Activated naive CD4-positive, alpha-beta T cell treated with anti-CD3 and anti-CD28 coated beads for 36 hours (primary cell): ENCODE results near the gene PTX4. TPM values are rescaled to one million over a fixed set of nuclear protein-coding genes. Genes with fewer than 3 reads are reported as not detected.

ENCODE experiments used
- CTCF ChIA-PET: fragments of 350-600 bp; sonication (Branson Sonifier 250); formaldehyde crosslinking; loops from one replicate; lab custom pipeline; 2021; ENCODE audit warnings: antibody characterized with exemption; lab: Charles Lee
- DNase-seq: peaks from one replicate; pipeline ENCODE4 v3.0.0-alpha.2; 2020
- H3K27ac Mint-ChIP-seq: one replicate; pipeline ENCODE4 v1.8.0; 2021; ENCODE audit warnings: mild to moderate bottlenecking, mixed read lengths
- H3K27me3 Mint-ChIP-seq: one replicate; pipeline ENCODE4 v1.8.0; 2021; ENCODE audit warnings: low read depth, mixed read lengths
- H3K36me3 Mint-ChIP-seq: one replicate; pipeline ENCODE4 v1.8.0; 2021; ENCODE audit warnings: low read depth, mixed read lengths
- H3K4me1 Mint-ChIP-seq: one replicate; pipeline ENCODE4 v1.8.0; 2021; ENCODE audit warnings: low read depth, mixed read lengths
- H3K4me3 Mint-ChIP-seq: one replicate; pipeline ENCODE4 v1.8.0; 2021; ENCODE audit warnings: mild to moderate bottlenecking, moderate library complexity, mixed read lengths
- H3K9me3 Mint-ChIP-seq: one replicate; pipeline ENCODE4 v1.8.0; 2021; ENCODE audit warnings: mixed read lengths
- intact Hi-C: fragments of 100-400 bp; cut with micrococcal nuclease; formaldehyde crosslinking; loops from one replicate; pipeline ENCODE4 v1.15.1; 2023
- total RNA-seq, 2 experiments: library from RNA; stranded (reverse); gene quantifications; one replicate each; pipeline ENCODE4 v1.2.3, GENCODE V29; 2021

Gene PTX4
- total RNA-seq, 2 experiments from 2014 or later = not detected

DNA sequence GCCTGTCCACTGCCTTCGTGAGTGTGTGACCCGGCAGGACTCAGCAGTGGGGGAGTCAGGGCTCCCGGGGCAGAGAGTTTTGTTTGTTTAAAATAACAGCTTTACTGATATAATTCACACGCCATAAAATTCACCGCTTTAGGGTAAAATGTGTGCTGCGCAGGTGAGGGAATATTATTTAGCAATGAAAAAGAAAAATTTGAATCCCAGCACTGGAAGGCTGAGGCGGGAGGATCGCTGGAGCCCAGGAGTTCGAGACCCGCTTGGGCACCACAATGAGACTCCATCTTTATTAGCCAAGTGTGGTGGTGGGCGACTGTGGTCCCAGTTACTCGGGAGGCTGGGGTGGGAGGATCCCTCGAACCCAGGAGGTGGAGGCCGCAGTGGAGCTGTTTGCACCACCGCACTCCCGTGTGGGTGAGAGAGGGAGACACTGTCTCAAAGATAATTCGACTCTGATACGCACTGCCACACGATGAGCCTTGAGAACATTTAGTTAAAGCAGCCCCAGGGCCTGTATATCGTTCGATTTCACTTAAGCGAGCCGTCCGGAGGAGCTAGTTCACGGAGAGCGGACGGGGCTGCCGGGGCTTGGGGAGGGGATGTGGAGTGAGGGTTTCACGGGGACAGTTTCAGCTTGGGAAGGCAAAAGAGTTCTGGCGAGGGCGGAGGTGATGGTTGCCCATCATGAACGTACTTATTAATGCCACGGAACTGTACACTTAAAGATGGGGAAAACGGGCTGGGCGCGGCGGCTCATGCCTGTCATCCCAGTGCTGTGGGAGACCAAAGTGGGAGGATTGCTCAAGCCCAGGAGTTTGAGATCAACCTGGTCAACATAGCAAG, 14.6 kb upstream of the PTX4 start:
- CTCF ChIA-PET = no interaction called here
- H3K27ac Mint-ChIP-seq = no peak overlapping the region
- intact Hi-C loops = no loop called here
- peaks cover 12% of the 10 kb centered on the region for H3K36me3 Mint-ChIP-seq
- DNase-seq = no peak
- no peaks in the 10 kb centered on the region for H3K9me3 Mint-ChIP-seq
- no peaks in the 10 kb centered on the region for H3K27me3 Mint-ChIP-seq
- H3K4me1 Mint-ChIP-seq = no peaks in the 10 kb centered on the region
- H3K4me3 Mint-ChIP-seq = no peak overlapping the region

DNA sequence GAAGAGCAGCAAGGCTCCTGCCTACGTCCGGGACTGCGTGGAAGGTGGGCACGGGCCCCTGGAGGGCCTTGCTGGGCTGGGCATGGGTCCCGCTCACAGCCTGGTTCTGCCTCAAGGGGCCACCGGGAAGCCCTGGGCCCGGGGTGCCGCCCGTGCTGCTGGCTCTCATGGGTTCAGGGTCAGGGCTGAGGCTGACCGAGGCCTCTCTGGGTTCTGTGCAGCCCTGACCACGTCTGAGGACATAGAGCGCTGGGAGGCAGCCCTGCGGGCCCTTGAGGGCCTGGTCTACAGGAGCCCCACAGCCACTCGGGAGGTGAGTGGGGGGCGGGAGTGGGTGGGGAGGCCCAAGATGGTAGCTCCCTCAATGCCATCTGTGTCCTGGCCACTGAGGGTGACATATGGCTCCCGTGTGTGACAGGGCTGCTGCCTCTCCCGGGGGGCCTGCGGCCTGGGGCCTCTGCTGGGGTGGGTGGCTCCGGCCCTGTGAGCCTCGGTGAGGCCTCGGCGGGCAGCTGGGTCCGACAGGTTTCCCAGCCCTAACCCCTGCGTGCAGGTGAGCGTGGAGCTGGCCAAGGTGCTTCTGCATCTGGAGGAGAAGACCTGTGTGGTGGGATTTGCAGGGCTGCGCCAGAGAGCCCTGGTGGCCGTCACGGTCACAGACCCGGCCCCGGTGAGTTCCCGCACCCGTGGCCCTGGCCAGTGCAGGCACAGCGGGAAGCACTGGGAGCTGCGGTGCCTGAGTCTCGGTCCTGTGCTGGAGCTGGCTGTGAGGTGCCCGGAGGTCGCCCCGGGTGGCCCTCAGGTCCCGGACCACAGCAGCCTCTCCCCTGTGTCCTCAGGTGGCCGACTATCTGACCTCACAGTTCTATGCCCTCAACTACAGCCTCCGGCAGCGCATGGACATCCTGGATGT, 13.6 kb upstream of the PTX4 start:
- CTCF ChIA-PET = no interaction called here
- no peak overlapping the region for H3K27ac Mint-ChIP-seq
- intact Hi-C loops = no loop called here
- H3K36me3 Mint-ChIP-seq = peaks cover 14% of the 10 kb centered on the region
- no peak overlapping the region for H3K4me3 Mint-ChIP-seq
- no peak for DNase-seq
- no peaks in the 10 kb centered on the region for H3K4me1 Mint-ChIP-seq
- no peaks in the 10 kb centered on the region for H3K9me3 Mint-ChIP-seq
- H3K27me3 Mint-ChIP-seq = no peaks in the 10 kb centered on the region

DNA sequence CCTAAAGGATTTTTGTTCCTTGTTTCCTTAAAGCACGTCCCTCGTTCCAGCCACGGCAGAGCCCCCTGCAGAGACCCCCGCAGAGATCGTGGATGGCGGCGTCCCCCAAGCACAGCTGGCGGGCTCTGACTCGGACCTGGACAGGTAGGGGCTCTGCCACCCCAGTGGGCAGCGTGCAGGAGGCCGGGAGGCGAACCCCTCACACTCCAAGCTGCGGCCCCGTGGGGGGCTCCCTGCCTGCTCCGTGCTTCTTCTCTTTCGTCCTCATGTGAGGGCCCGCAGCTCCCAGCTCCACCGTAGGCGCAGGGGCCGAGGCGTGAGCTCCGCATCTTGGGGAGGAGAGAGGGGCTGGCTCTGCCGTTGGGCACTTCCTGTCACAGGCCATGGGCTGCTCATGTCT, 12.9 kb upstream of the PTX4 start:
- Mint-ChIP-seq H3K36me3 (peaks cover 17% of the 10 kb centered on the region), H3K27ac (no peak overlapping the region), H3K4me3 (no peak overlapping the region), H3K9me3 (no peaks in the 10 kb centered on the region), H3K4me1 (no peaks in the 10 kb centered on the region), H3K27me3 (no peaks in the 10 kb centered on the region)
- CTCF ChIA-PET = no interaction called here
- intact Hi-C loops = no loop called here
- no peak for DNase-seq

DNA sequence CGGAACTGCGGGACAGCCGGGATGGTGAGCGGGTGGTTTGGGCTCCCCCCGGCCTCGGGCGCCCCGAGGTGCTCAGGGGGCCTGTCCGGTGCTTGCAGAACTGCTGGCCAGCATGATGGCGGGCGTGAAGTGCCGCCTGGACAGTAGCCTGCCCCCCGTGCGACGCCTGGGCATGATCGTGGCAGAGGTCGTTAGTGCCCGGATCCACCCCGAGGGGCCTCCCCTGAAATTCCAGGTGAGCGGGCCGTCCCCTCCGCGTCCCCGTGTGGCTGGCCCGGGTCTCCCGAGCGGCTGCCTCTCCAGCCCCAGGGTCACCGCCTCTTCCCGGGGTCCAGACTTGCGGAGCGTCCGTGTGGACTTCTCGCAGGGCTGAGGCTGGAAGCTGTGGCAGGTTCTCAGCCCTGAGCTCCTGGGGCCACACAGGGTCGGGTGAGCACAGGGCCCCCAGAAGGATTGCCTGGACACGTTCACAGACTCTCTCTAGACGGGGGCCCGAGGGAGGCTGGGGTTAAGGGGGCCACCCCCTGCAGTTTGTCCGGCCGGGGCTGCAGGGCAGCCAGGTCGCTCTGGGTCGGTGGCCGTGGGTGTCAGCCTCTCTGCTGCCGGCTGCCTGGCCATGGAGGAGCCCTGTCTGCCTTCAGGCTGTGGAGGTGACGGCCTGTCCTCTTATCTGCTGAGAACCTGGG, 11.9 kb upstream of the PTX4 start:
- Mint-ChIP-seq H3K27ac (no peak overlapping the region), H3K9me3 (no peaks in the 10 kb centered on the region), H3K4me1 (no peaks in the 10 kb centered on the region), H3K27me3 (no peaks in the 10 kb centered on the region), H3K36me3 (peaks cover 21% of the 10 kb centered on the region), H3K4me3 (no peak overlapping the region)
- intact Hi-C loops = no loop called here
- CTCF ChIA-PET = no interaction called here
- DNase-seq = no peak

DNA sequence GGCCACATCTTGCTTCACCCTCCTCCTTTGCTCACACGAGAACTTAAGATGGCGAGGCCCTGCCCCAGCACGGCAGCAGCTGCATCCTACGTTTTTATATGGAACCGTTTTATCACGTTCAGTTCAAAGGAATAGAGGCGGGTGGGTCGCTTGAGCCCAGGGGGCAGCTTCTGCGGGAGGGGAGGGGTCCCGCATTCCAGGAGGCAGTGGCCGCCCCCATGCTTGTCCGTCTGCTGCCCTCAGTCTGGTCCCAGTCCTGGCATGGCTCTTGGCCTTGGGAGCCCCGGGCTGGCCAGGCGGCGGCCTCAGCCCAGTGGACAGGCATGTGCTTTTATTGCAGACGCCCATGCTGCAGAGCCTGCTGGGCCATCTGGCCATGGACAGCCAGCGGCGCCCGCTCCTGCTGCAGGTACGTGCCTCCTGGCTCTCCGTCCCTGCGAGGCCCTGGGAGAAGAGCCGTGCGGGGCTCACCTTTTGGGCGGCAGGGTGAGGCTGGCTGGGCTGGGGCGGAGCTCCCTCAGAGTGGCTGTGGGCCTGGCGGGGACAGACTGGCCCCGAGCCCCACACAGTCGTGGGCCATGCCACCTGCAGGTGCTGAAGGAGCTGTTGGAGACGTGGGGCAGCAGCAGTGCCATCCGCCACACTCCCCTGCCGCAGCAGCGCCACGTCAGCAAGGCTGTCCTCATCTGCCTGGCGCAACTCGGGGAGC, 11.2 kb upstream of the PTX4 start:
- H3K4me3 Mint-ChIP-seq = no peak overlapping the region
- H3K36me3 Mint-ChIP-seq = peaks cover 23% of the 10 kb centered on the region
- no peak overlapping the region for H3K27ac Mint-ChIP-seq
- no peaks in the 10 kb centered on the region for H3K4me1 Mint-ChIP-seq
- intact Hi-C loops = loop anchor here (10.0 kb wide), 1 partner anchor 115 kb away; the partner anchor contains the start of genes CRAMP1 and IFT140
- H3K27me3 Mint-ChIP-seq = no peaks in the 10 kb centered on the region
- CTCF ChIA-PET = no interaction called here
- DNase-seq = no peak
- no peaks in the 10 kb centered on the region for H3K9me3 Mint-ChIP-seq

DNA sequence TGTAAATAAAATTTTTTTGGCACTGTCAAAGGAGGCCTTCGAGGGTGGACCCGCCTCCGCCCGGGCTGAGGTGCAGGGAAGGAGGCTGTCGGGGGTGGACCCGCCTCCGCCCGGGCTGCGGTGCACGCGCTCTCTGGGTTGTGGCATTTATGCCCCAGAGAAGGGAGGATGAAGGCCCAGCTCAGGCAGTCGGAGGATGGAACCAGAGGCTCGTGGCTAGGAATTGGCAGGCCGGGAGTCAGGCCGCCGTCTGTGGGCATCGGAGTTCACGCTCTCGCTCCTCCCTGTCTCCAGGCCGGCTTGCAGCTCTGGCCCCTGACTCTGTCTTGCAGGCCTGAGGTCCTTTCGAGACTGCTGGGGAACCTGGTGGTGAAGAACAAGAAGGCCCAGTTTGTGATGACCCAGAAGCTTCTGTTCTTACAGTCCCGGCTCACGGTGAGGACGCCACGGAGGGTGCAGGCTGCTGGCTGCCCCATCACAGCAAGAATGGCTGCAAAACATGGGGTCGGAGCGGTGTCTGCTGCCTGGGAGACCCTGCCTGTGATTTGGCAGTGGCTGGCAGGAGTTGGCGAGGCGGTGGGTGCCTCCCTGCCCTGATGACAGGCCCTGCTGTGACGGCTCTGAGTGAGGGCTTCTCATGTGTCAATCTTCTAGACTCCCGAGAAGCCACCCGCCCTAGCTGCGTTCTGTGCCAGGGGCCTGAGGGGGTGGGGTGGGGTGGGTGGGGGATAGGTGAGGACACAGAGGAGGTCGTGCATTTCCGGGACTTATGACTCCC, 10.3 kb upstream of the PTX4 start:
- H3K27ac Mint-ChIP-seq = no peak overlapping the region
- CTCF ChIA-PET = no interaction called here
- H3K27me3 Mint-ChIP-seq = no peaks in the 10 kb centered on the region
- DNase-seq = no peak
- intact Hi-C loops = loop anchor here (10.0 kb wide), 1 partner anchor 116 kb away; the partner anchor contains the start of genes CRAMP1 and IFT140
- no peaks in the 10 kb centered on the region for H3K9me3 Mint-ChIP-seq
- H3K4me3 Mint-ChIP-seq = no peak overlapping the region
- peaks cover 27% of the 10 kb centered on the region for H3K36me3 Mint-ChIP-seq
- peaks cover 8% of the 10 kb centered on the region for H3K4me1 Mint-ChIP-seq

DNA sequence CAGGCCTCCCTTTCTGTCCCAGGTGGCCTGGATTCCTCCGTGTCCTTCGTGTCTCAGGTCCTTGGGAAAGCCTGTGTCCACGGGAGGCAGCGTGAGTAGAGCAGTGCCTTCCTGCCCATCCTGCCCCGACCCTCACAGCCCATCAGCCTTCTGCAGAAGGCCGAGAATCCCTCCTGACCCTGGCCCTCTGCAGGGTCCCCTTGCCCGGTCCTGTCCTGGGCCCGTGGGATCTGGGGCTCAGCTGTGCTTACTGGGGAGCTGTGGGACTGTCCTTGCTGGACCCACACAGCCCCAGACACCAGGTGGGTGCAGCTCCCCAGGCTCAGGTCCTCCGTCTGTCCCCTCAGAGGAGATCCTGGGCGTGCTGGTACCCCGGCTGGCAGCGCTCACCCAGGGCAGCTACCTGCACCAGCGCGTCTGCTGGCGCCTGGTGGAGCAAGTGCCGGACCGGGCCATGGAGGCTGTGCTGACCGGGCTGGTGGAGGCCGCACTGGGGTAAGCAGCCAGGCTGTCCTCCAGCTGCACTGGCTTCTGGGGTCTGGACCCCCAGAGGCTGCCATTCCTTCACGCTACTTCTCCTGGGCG, 8.4 kb upstream of the PTX4 start:
- Mint-ChIP-seq H3K4me1 (peaks cover 16% of the 10 kb centered on the region), H3K9me3 (no peaks in the 10 kb centered on the region), H3K36me3 (peaks cover 20% of the 10 kb centered on the region), H3K27me3 (no peaks in the 10 kb centered on the region), H3K27ac (no peak overlapping the region), H3K4me3 (no peak overlapping the region)
- intact Hi-C loops = loop anchor here (10.0 kb wide), 1 partner anchor 118 kb away; the partner anchor contains the start of genes CRAMP1 and IFT140
- no peak for DNase-seq
- CTCF ChIA-PET = no interaction called here

DNA sequence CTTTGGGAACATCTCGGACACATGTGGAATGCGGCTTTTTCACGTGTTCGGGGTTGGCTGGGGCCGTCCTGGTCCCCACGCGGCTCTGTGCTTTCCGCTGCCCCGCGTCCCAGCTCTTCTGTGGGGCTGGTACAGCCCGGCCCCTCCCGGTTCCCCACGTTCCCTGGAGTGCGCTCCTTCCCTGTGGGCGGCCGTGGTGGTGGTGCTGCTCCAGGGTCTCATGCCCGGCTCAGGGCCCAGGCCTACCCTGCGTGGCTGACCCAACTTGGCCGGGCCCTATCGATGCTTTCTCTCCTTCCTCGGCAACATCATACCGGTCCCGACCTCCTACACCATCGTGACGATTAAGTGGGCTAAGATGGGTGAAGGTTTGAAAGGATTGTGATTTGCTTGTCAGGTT, 7.7 kb upstream of the PTX4 start:
- peaks cover 19% of the 10 kb centered on the region for H3K36me3 Mint-ChIP-seq
- peaks cover 16% of the 10 kb centered on the region for H3K4me1 Mint-ChIP-seq
- H3K27me3 Mint-ChIP-seq = no peaks in the 10 kb centered on the region
- H3K4me3 Mint-ChIP-seq = no peak overlapping the region
- H3K9me3 Mint-ChIP-seq = no peaks in the 10 kb centered on the region
- CTCF ChIA-PET = no interaction called here
- intact Hi-C loops = loop anchor here (10.0 kb wide), 1 partner anchor 118 kb away; the partner anchor contains the start of genes CRAMP1 and IFT140
- no peak for DNase-seq
- H3K27ac Mint-ChIP-seq = no peak overlapping the region

DNA sequence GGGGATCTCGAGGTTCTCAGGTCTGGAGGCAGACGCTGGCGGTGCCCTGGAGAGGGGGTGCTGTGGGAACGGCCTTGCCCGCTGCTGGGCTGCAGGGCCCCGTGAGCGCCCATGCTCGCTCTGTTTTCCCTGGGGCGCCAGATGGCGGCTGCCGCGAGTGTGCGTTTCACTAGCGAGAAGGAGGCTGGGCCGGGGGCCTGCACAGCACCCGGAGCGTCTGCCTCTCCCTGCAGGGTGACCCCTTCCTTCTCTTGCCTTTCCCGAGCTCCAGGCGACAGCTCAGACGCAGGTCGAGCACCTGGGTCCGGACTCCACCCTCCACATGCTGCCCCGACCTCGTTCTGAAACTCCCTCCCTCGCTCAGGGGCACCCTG, 7.1 kb upstream of the PTX4 start:
- Mint-ChIP-seq H3K9me3 (no peaks in the 10 kb centered on the region), H3K27me3 (no peaks in the 10 kb centered on the region), H3K4me1 (peaks cover 16% of the 10 kb centered on the region), H3K36me3 (peaks cover 19% of the 10 kb centered on the region), H3K27ac (no peak overlapping the region), H3K4me3 (no peak overlapping the region)
- intact Hi-C loops = loop anchor here (10.0 kb wide), 1 partner anchor 119 kb away; the partner anchor contains the start of genes CRAMP1 and IFT140
- DNase-seq = no peak
- CTCF ChIA-PET = no interaction called here

DNA sequence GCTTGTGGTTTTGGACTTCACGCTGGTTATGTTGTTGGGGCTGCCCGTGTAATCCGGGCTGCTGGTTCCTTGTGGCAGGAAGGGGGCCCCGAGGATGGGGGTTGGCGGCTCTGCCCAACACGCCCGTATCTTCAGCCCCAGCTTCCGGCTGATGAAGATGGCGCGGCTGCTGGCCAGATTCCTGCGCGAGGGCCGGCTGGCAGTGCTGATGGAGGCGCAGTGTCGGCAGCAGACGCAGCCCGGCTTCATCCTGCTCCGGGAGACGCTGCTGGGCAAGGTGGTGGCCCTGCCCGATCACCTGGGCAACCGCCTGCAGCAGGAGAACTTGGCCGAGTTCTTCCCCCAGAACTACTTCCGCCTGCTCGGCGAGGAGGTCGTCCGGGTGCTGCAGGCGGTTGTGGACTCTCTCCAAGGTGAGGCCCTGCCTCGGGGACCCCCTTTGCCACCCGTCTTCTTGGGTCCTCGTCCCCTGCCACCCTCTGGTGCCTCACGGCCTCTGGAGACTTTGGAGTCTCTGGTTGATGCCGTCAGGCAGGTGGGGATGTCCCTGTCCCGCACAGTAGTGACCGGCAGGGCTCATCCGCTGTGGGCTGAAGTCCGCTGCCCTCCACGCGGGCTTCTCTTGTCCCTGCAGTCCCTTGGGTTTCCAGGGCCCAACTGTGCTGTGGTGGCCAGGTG, 6.6 kb upstream of the PTX4 start:
- H3K9me3 Mint-ChIP-seq = no peaks in the 10 kb centered on the region
- peak overlapping the region; percentile 29 for H3K4me3 Mint-ChIP-seq
- CTCF ChIA-PET = no interaction called here
- intact Hi-C loops = loop anchor here (10.0 kb wide), 1 partner anchor 119 kb away; the partner anchor contains the start of genes CRAMP1 and IFT140
- H3K4me1 Mint-ChIP-seq = peaks cover 16% of the 10 kb centered on the region
- H3K27ac Mint-ChIP-seq = no peak overlapping the region
- no peaks in the 10 kb centered on the region for H3K27me3 Mint-ChIP-seq
- H3K36me3 Mint-ChIP-seq = peaks cover 19% of the 10 kb centered on the region
- DNase-seq = no peak
